Liver (tissue), 9 donors: ENCODE measurements around the gene ASXL1. TPM values are rescaled to one million over a fixed set of nuclear protein-coding genes. Genes with fewer than 3 reads are reported as not detected.

Experiments
- DNase-seq: peaks from one replicate; pipeline ENCODE4 v3.0.0-alpha.2; 2017; ENCODE audit warnings: low spot score
- H3K27ac ChIP-seq, 2 donors: one replicate each; pipeline ENCODE4 v1.7.0; 2013; ENCODE audit warnings: inconsistent platforms in 2 of 2, low read length in 2 of 2, control low read depth in 1 of 2, low read depth in 1 of 2, mild to moderate bottlenecking in 1 of 2
- H3K27me3 ChIP-seq, 4 donors: one replicate each; pipeline versions ENCODE4 v1.6.1 to v1.7.0; 2013; ENCODE audit warnings: low read length in 3 of 4, inconsistent platforms in 1 of 4, mild to moderate bottlenecking in 1 of 4, moderate library complexity in 1 of 4; ENCODE audit not compliant: control insufficient read depth in 4 of 4, insufficient read depth in 4 of 4
- H3K36me3 ChIP-seq, 4 donors: one replicate each; pipeline versions ENCODE4 v1.6.1 to v1.7.0; 2013; ENCODE audit warnings: low read length in 3 of 4, mild to moderate bottlenecking in 3 of 4, low read depth in 1 of 4, moderate library complexity in 1 of 4; ENCODE audit not compliant: control insufficient read depth in 4 of 4, insufficient read depth in 3 of 4
- H3K4me1 ChIP-seq, 4 donors: one replicate each; pipeline versions ENCODE4 v1.6.1 to v1.7.0; 2013; ENCODE audit warnings: low read length in 3 of 4, mild to moderate bottlenecking in 3 of 4, moderate library complexity in 1 of 4; ENCODE audit not compliant: control insufficient read depth in 4 of 4, insufficient read depth in 4 of 4
- H3K4me3 ChIP-seq, 3 donors: one replicate each; pipeline versions ENCODE4 v1.6.1 to v1.7.0; 2013; ENCODE audit warnings: low read length in 3 of 3, control low read depth in 1 of 3, low read depth in 1 of 3, mild to moderate bottlenecking in 1 of 3
- H3K9ac ChIP-seq, 2 donors: one replicate each; pipeline ENCODE4 v1.7.0; 2013; ENCODE audit warnings: low read length in 2 of 2, mild to moderate bottlenecking in 2 of 2, moderate library complexity in 2 of 2, control low read depth in 1 of 2, low read depth in 1 of 2
- H3K9me3 ChIP-seq, 4 donors: one replicate each; pipeline versions ENCODE4 v1.6.1 to v1.7.0; 2013; ENCODE audit warnings: low read length in 3 of 4; ENCODE audit not compliant: control insufficient read depth in 4 of 4
- CTCF ChIP-seq: fragments of 150-350 bp; IDR thresholded peaks from 2 replicates; pipeline ENCODE4 v1.5.1; 2017; ENCODE audit warnings: improper control_type of control experiment, low read depth, low read length; ENCODE audit not compliant: missing input control
- EGR1 ChIP-seq, 2 donors: IDR thresholded peaks; 2 replicates each; pipeline ENCODE4 v1.6.1; 2016 to 2018; ENCODE audit warnings: antibody characterized with exemption in 2 of 2, low read depth in 2 of 2
- FOXA1 ChIP-seq: IDR thresholded peaks from 2 replicates; pipeline ENCODE4 v1.6.1; 2016; ENCODE audit warnings: antibody characterized with exemption
- FOXA2 ChIP-seq: IDR thresholded peaks from 2 replicates; pipeline ENCODE4 v1.6.1; 2016; ENCODE audit warnings: antibody characterized with exemption
- HNF4G ChIP-seq: IDR thresholded peaks from 2 replicates; pipeline ENCODE4 v1.6.1; 2016; ENCODE audit warnings: antibody characterized with exemption
- JUND ChIP-seq, 2 donors: IDR thresholded peaks; 2 replicates each; pipeline ENCODE4 v1.6.1; 2016; ENCODE audit warnings: antibody characterized with exemption in 2 of 2
- NR2F2 ChIP-seq: IDR thresholded peaks from 2 replicates; pipeline ENCODE4 v1.6.1; 2016; ENCODE audit warnings: antibody characterized with exemption
- RAD21 ChIP-seq, 2 donors: IDR thresholded peaks; 2 replicates each; pipeline ENCODE4 v1.6.1; 2016; ENCODE audit warnings: antibody characterized with exemption in 2 of 2, mild to moderate bottlenecking in 2 of 2
- RXRA ChIP-seq, 2 donors: IDR thresholded peaks; 2 replicates each; pipeline ENCODE4 v1.6.1; 2017 to 2018; ENCODE audit warnings: antibody characterized with exemption in 2 of 2, mild to moderate bottlenecking in 1 of 2
- SP1 ChIP-seq: IDR thresholded peaks from 2 replicates; pipeline ENCODE4 v1.6.1; 2018; ENCODE audit warnings: antibody characterized with exemption, mild to moderate bottlenecking
- TAF1 ChIP-seq: conservative IDR thresholded peaks from 2 replicates; pipeline ENCODE4 v1.6.1; 2016; ENCODE audit warnings: antibody characterized with exemption, mild to moderate bottlenecking
- WGBS: extraction: QIAGEN DNeasy Blood & Tissue Kit; methylation state at CpG from one replicate; pipeline ENCODE4 v1.1.7; 2013; 5-methylcytosine and 5-hydroxymethylcytosine counted together
- polyA plus RNA-seq, 2 donors: library from polyadenylated mRNA; stranded (reverse) in 1 of 2; unstranded in 1 of 2; fragments of 200-250 nt in 1 of 2; fragments of >200 nt in 1 of 2; fragmentation: Nextera tagmentation in 1 of 2; extraction: Ambion mirVana in 1 of 2; gene quantifications; one replicate each; pipeline versions ENCODE4 v1.2.1 to v1.2.3, GENCODE V29; 2013 to 2015
- total RNA-seq, 2 donors: library from RNA; depleted of rRNA; stranded (reverse); fragments of >200 nt; gene quantifications; one replicate each; pipeline ENCODE4 v1.2.3, GENCODE V29; 2014
- TF ChIP-seq, protein P1 (sequence below): IDR thresholded peaks from 2 replicates; pipeline ENCODE4 v1.6.1; 2016; ENCODE audit warnings: antibody characterized with exemption
- TF ChIP-seq, protein P2 (sequence below): IDR thresholded peaks from 2 replicates; pipeline ENCODE4 v1.6.1; 2016; ENCODE audit warnings: antibody characterized with exemption
- TF ChIP-seq, protein P3 (sequence below): IDR thresholded peaks from 2 replicates; pipeline ENCODE4 v1.6.1; 2016; ENCODE audit warnings: antibody characterized with exemption
- donor health status: healthy.
- donor health status: healthy.
- donor health status: healthy.
- donor health status: healthy.
- donor health status: healthy.

ASXL1 gene
- total and polyA plus RNA-seq, 4 donors = 13.4 to 61.3 (median 24.5) TPM

DNA sequence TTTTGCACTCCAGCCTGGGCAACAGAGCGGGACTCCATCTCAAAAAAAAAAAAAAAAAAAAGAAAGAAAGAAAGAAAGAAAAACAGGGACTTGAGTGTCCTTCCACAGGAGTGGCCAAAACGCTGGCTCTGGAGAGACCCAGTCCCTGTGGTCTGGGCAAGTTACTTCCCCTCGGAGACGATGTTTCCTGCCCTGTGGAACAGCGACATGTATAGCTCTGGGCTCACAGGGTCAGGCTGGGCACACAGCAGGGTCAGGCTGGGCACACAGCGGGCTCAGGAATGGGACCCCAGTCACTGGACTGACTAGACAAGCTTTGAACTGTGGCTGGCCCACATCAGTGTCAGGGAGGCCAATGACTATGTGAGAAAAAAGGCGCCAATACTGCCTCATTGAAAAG lies 110.7 kb downstream of the ASXL1 start:
- H3K4me1 ChIP-seq = peaks cover 24 to 40% (median 39%) of the 10 kb centered on the region in 4 donors
- no peak overlapping the region for H3K4me3 ChIP-seq
- H3K27me3 ChIP-seq = no peaks in the 10 kb centered on the region
- H3K9ac ChIP-seq = no peak overlapping the region
- H3K36me3 ChIP-seq = no peaks in the 10 kb centered on the region
- TF ChIP-seq, protein P1, sequence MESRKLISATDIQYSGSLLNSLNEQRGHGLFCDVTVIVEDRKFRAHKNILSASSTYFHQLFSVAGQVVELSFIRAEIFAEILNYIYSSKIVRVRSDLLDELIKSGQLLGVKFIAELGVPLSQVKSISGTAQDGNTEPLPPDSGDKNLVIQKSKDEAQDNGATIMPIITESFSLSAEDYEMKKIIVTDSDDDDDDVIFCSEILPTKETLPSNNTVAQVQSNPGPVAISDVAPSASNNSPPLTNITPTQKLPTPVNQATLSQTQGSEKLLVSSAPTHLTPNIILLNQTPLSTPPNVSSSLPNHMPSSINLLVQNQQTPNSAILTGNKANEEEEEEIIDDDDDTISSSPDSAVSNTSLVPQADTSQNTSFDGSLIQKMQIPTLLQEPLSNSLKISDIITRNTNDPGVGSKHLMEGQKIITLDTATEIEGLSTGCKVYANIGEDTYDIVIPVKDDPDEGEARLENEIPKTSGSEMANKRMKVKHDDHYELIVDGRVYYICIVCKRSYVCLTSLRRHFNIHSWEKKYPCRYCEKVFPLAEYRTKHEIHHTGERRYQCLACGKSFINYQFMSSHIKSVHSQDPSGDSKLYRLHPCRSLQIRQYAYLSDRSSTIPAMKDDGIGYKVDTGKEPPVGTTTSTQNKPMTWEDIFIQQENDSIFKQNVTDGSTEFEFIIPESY = no peak
- no peak for TF ChIP-seq EGR1 (IDR thresholded peaks at IDR 0.05; ENCODE audit: low read depth in 2 of 2)
- no peak for TF ChIP-seq HNF4G
- TF ChIP-seq FOXA1 = no peak
- TF ChIP-seq, protein P2, sequence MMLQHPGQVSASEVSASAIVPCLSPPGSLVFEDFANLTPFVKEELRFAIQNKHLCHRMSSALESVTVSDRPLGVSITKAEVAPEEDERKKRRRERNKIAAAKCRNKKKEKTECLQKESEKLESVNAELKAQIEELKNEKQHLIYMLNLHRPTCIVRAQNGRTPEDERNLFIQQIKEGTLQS = no peak
- no peak for TF ChIP-seq TAF1
- no peak for TF ChIP-seq RAD21 (IDR thresholded peaks at IDR 0.05)
- TF ChIP-seq CTCF = no peak
- no peak for TF ChIP-seq JUND (IDR thresholded peaks at IDR 0.05)
- H3K9me3 ChIP-seq = no peaks in the 10 kb centered on the region
- peak overlapping the region in 1 of 2 donors; percentile 24 for H3K27ac ChIP-seq
- WGBS = 86% methylated on average over 7 of the region's 7 CpGs
- DNase-seq = no peak

DNA sequence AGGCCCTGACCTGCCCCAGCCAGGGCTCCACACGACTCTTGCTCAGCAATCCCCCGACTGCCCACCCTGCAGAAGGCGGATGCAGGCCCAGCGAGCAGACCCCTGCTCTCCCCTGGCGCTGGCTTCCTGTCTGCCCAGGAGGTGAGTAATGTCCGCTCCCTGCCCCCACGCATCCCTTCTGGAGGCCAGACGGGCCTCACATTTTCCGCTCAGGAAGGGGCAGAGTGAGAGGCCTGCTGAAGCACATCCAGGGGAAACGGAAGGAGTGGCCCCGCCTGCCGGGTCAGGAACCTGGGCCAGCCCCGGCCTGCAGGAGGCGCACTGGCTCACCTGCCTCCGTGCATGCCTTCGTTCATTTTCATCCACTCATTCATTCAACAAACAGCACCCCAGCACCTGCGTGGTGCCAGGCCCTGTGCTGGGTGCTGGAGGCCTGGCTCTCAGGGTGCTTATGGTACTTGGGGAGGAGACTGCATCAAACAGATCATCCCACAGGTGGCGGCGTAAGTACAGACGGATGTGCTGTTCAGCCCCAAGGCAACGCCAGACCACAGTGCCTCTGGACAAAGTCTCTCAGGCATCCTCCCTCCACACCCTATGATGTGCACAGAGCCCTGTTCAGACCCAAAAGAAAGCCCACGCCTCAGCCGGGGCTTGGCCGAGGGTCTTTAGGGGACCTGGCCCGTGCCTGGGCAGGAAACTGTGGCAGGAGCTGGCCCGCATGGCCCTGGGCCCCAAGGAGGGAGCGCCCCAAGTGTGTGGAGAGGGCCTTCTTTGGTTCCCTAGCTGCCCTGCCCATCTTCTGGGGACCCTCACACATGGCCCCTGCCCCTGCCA lies 112.1 kb downstream of the ASXL1 start:
- DNase-seq = no peak
- Histone ChIP-seq H3K4me3 (no peak overlapping the region), H3K27ac (peak overlapping the region; percentile 32 to 47), H3K4me1 (peaks cover 22 to 40% (median 39%) of the 10 kb centered on the region in 4 donors), H3K9me3 (no peaks in the 10 kb centered on the region), H3K27me3 (no peaks in the 10 kb centered on the region), H3K9ac (no peak overlapping the region), H3K36me3 (no peaks in the 10 kb centered on the region)
- 73% methylated on average over 27 of the region's 27 CpGs for WGBS
- TF ChIP-seq, protein P3, sequence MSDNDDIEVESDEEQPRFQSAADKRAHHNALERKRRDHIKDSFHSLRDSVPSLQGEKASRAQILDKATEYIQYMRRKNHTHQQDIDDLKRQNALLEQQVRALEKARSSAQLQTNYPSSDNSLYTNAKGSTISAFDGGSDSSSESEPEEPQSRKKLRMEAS = peak; percentile 83
- TF ChIP-seq HNF4G = no peak
- TF ChIP-seq JUND (IDR thresholded peaks at IDR 0.05) = peak; percentile 39 to 46
- TF ChIP-seq RXRA (IDR thresholded peaks at IDR 0.05) = no peak
- TF ChIP-seq RAD21 (IDR thresholded peaks at IDR 0.05) = peak; percentile 31 to 53
- TF ChIP-seq NR2F2 = peak; percentile 95
- peak; percentile 31 for TF ChIP-seq SP1
- no peak for TF ChIP-seq FOXA2
- TF ChIP-seq, protein P1 = no peak
- peak; percentile 23 for TF ChIP-seq CTCF
- TF ChIP-seq EGR1 (IDR thresholded peaks at IDR 0.05; ENCODE audit: low read depth in 2 of 2) = peak in 1 of 2 donors; percentile 52
